Caki2 (cell line): Measurements from ENCODE around the gene CYCS. TPM values are rescaled to one million over a fixed set of nuclear protein-coding genes. Genes with fewer than 3 reads are reported as not detected.
"Not testable (repeated sequence)": the region's sequence is repeated elsewhere in the genome, so short reads cannot be mapped to it uniquely, and the experiment has no call there.

ENCODE experiments used
- DNase-seq: peaks from one replicate; pipeline ENCODE4 v3.0.0-alpha.2; 2015; ENCODE audit warnings: low read depth
- in situ Hi-C: cut with HindIII; loops from 2 replicates; pipeline ENCODE4 v1.10.0; 2016; ENCODE audit warnings: low sequenced_read_pairs, low pct_unique_long_range_greater_than_20kb, mixed read lengths
- total RNA-seq: library from RNA; depleted of rRNA; stranded (reverse); fragments of >200 nt; shearing (Covaris generic); gene quantifications from 2 replicates; pipeline ENCODE4 v1.2.3, GENCODE V29; 2014; ENCODE audit warnings: low replicate concordance; rRNA removed

CYCS gene
- total RNA-seq, 1 experiment from 2014 or later: 50.5 TPM

DNA sequence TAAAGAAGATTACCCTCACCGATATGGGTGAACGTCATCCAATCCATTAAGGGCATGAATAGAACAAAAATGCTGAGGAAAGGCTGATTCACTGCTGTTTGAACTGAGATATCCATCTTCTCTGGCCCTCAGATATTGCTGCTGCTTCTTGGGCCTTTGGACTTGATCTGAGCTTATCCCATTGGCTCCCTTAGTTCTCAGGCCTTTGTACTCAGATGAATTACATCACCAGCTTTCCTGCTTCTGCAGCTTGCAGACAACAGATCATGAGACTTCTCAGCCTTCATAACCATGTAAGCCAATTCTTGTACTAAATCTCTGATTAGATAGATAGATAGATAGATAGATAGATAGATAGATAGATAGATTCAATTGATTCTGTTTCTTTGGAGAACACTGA lies 40.2 kb downstream of the CYCS start:
- no peak for DNase-seq
- in situ Hi-C loops: no loop called here

DNA sequence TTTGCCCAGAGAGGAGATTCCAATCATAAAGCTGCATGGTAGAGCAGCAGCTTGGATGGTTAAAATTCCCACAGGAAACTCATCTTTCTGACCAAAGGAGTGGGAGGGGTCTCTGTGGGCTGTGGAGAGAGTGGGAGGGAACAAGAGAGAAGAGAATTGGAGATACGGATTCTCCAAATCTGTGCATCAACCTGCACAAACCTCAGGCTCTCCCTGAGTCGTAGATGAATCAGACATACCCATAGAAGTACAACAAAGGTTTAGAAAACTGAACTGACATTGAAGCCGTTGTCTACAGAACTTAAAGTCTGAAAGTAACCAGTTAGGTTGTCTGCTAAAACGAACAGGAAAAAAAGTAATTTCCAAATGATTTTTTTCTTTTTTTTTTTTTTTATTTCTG lies 41.9 kb downstream of the CYCS start:
- in situ Hi-C loops: no loop called here
- no peak for DNase-seq

DNA sequence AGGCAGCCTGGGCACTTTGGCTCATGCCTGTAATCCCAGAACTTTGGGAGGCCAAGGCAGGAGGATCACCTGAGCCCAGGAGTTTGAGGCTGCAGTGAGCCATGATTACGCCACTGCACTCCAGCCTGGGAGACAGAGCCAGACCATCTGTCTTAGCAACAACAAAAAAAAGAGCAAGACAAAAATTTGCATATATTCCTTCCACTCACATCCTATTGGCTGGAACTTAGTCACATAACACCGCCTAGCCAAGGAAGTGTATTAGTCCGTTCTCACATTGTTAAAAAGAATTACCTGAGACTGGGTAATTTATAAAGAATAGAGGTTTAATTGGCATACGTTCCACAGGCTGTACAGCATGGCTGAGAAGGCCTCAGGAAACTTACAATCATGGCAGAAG lies 43.0 kb downstream of the CYCS start:
- DNase-seq, in situ Hi-C loops: not testable (repeated sequence)

DNA sequence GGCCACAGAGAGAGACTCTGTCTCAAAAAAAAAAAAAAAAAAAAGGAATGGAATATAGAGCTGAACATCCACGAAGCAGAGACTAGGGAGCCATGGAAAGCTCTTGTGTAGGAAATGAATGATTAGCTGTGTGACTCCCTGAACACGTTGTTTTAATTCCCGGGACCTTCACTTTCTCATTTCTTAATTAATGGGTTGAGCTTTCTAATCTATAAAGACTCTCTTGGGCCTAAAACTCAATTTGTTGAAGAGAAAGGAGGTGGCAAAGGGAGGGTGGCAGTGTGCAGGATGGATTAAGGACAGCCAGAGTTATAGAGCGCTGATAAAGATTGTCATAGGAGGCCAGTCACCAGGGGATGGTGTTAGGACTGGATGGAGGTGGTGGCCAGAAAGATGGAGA lies 48.0 kb downstream of the CYCS start:
- in situ Hi-C loops: no loop called here
- DNase-seq: no peak

DNA sequence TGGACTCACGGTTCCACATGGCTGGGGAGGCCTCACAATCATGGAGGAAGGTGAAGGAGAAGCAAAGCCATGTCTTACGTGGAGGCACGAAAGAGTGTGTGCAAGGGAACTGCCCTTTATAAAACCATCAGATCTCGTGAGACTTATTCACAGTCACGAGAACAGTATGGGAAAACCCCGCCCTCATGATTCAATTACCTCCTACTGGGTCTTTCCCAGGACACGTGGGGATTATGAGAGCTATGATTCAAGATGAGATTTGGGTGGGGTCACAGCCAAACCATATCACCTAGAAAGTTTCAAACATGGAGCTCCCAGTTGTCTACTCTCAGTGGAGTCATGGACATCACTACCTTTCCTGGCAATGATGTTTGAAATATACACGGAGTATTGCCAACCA lies 49.6 kb downstream of the CYCS start:
- DNase-seq: no peak
- in situ Hi-C loops: no loop called here

DNA sequence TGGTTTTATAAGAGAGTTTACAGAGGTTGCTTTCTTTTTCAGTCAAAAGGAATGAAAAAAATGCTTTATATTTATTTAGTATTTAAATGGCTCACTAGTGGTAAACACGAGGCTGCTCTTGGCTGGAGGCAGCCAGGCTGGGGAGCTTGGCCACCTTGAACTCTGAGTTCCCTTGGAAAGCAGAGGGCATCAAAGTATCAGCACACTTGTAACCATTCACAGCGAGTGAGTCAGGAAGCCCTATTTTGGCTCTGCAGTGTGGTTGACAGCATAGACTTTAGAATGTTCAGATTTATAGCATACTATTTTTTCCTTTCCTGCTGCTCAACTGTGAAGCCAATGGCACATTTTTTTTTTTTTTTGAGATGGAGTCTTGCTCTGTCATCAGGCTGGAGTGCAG lies 51.6 kb downstream of the CYCS start:
- no peak for DNase-seq
- in situ Hi-C loops: no loop called here

Other genes starting within 250 kb of the CYCS start
- 6.3 and 30.3 TPM in 2 replicates for gene OSBPL3, start 145.1 kb downstream of the CYCS start, total RNA-seq
- gene NPVF, start 103.2 kb upstream of the CYCS start, total RNA-seq: not detected in 2 replicates